OCI-M1 (cell line): ENCODE measurements around the gene CELA3A.

ENCODE experiments used
- DNase-seq: peaks from one replicate; lab custom pipeline; 2025; lab: John Stamatoyannopoulos, UW

CELA3A gene

GRCh38 chr1:22050330-22050729 lies 48.9 kb downstream of the CELA3A start:
- DNase-seq = no peak

DNA sequence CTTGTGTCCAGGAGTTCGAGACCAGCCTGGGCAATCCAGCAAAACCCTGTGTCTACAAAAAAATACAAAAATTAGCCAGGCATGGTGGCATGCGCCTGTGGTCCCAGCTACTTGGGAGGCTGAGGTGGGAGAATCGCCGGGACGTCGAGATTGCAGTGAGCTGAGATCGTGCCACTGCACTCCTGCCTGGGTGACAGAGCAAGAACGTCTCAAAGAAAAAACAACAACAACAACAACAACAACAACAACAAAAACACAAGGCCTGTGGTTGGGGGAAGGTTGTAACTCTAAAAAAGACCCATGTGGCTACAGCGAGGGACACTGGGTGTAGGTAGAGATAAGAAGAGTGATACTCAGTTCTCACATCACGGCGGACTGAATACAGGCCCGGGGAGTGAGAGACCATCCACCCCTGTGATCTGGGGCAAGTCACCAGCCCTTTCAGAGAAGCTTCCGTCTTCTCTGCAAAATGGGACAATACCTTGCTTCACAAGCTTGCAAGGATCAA lies 50.2 kb downstream of the CELA3A start:
- no peak for DNase-seq

DNA sequence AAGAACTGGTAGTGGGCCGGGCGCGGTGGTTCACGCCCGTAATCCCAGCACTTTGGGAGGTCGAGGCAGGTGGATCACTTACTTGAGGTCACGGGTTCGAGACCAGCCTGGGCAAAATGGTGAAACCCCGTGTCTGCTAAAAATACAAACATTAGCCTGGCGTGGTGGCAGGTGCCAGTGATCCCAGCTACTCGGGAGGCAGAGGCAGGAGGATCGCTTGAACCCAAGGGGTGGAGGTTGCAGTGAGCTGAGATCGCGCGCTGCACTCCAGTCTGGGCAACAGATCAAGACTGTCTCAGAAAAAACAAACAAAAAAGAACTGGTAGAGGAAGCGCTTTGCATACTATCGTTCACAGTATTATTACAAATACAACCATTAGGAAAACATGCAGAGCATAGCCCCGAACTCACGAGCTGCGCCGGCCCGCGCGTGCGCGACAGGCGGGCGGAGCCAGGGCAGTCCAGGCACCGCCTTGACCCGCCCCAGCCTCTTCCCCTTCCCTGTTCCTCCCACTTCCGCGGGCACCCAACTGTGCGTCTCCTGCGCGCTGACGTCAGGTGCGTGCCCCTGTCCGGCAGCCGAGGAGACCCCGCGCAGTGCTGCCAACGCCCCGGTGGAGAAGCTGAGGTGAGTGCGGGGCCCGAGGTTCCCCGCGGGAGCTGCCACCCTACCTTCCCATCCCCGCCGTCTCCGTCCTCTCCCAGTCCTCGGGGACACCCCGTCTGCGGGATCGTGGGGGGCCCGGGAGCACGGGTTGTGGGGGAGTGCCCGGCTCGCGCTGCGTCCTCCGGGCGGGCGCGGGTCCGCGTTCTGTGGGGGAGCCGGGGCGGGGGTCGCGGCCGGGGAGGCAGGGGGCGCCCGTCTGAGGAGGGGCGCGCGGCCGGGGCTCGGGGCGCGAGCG lies 50.9 kb downstream of the CELA3A start, which contains the start of gene CDC42:
CDC42 (plus strand) TSS at position 595 of the 902 bp plus-strand sequence. CDS start 25,770 bp downstream, outside the sequence.
- DNase-seq = peak; percentile 98

- DNase-seq = peak; percentile 88
Observed at GRCh38 chr1:22053017-22053860, 51.8 kb downstream of the CELA3A start.

DNA sequence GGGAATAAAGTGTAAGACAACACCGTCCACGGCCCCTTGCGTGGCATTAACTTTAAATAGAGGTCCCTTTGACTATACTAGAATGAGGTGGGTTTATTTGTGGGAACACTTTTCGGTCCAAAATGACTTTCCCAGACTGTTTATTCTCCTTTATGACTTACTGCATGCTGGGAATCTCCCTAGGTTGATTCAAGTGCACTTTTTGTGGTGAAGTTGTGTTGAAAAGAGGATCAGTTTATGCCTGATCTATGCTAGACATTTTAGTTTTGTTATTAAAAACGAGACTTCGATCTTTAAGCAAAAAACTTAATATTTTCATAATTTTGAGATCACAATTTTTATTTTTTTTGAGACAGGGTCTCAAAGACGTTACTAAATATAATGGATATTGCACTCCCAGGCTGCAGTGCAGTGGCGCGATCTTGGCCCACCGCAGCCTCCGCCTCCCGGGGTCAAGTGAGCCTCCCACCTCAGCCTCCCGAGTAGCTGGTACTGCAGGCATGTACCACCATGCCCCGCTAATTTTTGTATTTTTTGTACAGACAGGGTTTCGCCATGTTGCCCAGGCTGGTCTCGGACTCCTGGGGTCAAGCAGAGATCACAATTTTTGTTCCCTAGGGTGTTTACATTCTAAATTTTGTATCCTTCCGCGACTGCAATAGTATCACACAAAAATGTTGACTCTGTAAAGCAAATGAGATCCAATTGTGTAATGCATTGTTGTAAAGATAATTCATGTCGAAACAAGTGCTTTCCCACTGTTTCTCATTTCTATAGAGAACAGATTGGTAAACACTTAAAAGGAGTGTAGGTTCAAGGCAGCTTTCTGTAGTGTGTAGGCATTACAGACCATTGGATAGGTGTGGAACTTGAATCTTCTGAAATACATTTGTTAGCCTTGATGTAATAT lies 52.7 kb downstream of the CELA3A start:
- DNase-seq = no peak

DNA sequence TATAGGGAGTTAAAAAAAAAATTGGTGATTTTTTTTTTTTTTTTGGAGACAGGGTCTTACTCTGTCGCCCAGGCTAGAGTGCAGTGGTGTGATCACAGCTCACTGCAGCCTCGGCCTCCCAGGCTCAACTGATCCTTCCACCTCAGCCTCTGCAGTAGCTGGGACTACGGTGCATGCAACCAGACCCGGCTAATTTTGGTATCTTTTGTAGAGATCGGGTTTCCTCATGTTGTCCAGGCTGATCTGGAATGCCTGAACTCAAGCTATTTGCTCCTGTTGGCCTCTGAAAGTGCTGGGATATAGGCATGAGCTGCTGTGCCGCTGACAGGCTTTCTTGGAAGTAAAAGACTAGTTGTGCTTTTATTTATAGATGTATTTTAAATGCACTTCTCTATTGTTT lies 54.0 kb downstream of the CELA3A start:
- DNase-seq = no peak

DNA sequence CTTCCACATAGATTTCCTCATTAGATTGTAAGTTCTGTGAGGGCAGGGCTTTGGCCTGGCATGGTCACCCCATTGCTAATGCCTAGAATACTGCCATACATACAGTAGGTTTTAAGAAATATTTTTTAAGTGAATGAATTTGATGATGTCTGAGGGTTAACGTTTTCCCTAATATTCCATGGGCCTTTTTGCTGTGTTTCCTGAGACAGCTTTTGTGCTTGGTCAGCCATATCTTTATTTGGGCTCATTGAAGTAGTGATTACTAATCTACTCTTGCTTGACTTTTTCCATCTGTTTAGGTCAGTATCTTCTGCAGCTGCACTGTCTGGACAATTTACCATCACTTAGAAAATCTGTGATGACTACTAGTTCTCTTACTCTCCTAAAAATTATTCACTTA lies 54.6 kb downstream of the CELA3A start:
- DNase-seq = no peak

- DNase-seq = no peak
Observed at GRCh38 chr1:22056936-22057335, 55.5 kb downstream of the CELA3A start.

- DNase-seq = no peak
Observed at GRCh38 chr1:22057861-22058260, 56.4 kb downstream of the CELA3A start.
